ENCODE data around the gene THADA.
"Not testable (repeated sequence)": the region's sequence is repeated elsewhere in the genome, so short reads cannot be mapped to it uniquely, and the experiment has no call there.

Gene THADA

DNA sequence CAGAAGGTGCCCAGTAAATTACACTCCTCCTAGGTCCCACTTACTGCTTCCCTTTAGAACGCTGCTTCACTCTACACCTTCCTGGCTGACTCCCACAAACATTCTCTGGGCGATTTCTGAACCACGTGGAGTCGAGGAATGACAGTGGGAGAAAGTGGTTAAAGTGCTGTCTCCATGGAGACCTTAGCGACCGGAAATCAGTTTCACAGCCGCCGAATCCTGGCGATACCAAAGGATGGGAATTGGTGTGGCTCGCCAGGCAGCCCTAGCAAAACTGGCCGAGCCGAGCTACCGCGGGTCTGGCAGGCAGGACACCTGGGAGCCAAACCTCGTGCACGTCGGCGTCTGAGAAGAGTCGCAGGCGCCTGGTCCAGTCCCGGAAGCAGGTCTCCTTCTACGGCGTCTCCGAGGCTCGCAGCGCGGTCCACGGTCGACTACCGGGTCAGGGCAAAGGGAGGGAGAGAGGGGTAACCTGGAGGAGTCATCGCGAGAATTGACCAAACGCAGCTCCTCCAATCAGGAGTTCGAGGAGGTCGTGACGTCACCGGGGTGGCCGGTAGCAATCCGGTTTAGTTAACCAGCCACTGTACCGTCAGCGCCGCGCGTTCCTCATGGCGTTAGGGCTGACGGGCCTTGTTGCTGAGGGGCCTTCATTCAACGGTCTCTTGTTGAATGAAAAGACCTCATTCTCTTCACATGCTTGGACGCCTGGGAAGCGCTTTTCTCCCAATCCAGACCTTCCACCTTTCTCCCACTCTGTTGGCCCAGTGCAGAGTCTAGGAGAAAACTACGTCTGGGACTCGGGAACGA, at the start of gene THADA:
THADA (minus strand) TSS at position 436 of the 810 bp plus-strand sequence. CDS start 3,646 bp downstream, outside the sequence.
- Histone ChIP-seq H3K9me3 (ENCODE audit: control insufficient read depth in 2 of 2, low read length in 2 of 2) (no peaks in the 10 kb centered on the region), H3K36me3 (ENCODE audit: control insufficient read depth in 2 of 2, insufficient read depth in 2 of 2, low read length in 2 of 2) (no peaks in the 10 kb centered on the region), H3K4me1 (ENCODE audit: control insufficient read depth, insufficient read depth, low read length) (peaks cover 6% of the 10 kb centered on the region), H3K9ac (ENCODE audit: low read length in 2 of 2) (peak within 1 kb of the TSS; percentile 88 to 99), H3K4me3 (ENCODE audit: low read length in 2 of 2) (peak within 1 kb of the TSS; percentile 68 to 99), H3K27me3 (ENCODE audit: control insufficient read depth in 1 of 2, insufficient read depth in 2 of 2, low read length in 2 of 2) (no peaks in the 10 kb centered on the region), H3K27ac (ENCODE audit: low read length) (peak within 1 kb of the TSS; percentile 99)

DNA sequence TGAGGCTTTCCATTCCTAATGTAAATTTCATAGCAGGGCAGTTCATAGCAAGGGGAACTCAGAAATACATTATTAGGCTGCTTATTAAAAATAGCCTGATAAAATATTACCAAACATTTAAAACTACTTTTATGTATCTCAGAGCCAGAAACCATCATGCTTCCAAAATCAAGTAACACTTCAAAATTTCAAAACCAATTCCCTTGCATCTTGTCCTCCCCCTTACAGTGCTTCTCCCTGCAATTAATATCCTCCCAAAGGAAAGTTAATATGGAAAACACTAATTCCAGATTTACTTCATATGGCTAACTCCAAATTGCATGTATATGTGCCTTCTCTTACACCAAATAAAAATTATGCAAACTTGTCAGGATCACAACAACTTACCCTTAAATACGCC, 47.8 kb upstream of the THADA start:
- Histone ChIP-seq H3K27me3 (ENCODE audit: control insufficient read depth in 1 of 2, insufficient read depth in 2 of 2, low read length in 2 of 2) (no peaks in the 10 kb centered on the region), H3K9ac (ENCODE audit: low read length in 2 of 2) (no peak overlapping the region), H3K36me3 (ENCODE audit: control insufficient read depth in 2 of 2, insufficient read depth in 2 of 2, low read length in 2 of 2) (no peaks in the 10 kb centered on the region), H3K9me3 (ENCODE audit: control insufficient read depth in 2 of 2, low read length in 2 of 2) (no peaks in the 10 kb centered on the region), H3K4me1 (ENCODE audit: control insufficient read depth, insufficient read depth, low read length) (no peaks in the 10 kb centered on the region), H3K4me3 (ENCODE audit: low read length in 2 of 2) (no peak overlapping the region), H3K27ac (ENCODE audit: low read length) (no peak overlapping the region)

GRCh38 chr2:43642363-43642762, 46.5 kb upstream of the THADA start:
- H3K36me3 ChIP-seq (ENCODE audit: control insufficient read depth in 2 of 2, insufficient read depth in 2 of 2, low read length in 2 of 2): no peaks in the 10 kb centered on the region
- no peak overlapping the region for H3K27ac ChIP-seq (ENCODE audit: low read length)
- H3K9ac ChIP-seq (ENCODE audit: low read length in 2 of 2): no peak overlapping the region
- H3K27me3 ChIP-seq (ENCODE audit: control insufficient read depth in 1 of 2, insufficient read depth in 2 of 2, low read length in 2 of 2): no peaks in the 10 kb centered on the region
- peaks cover under 1% of the 10 kb centered on the region for H3K4me1 ChIP-seq (ENCODE audit: control insufficient read depth, insufficient read depth, low read length)
- H3K4me3 ChIP-seq (ENCODE audit: low read length in 2 of 2): no peak overlapping the region
- H3K9me3 ChIP-seq (ENCODE audit: control insufficient read depth in 2 of 2, low read length in 2 of 2): no peaks in the 10 kb centered on the region

DNA sequence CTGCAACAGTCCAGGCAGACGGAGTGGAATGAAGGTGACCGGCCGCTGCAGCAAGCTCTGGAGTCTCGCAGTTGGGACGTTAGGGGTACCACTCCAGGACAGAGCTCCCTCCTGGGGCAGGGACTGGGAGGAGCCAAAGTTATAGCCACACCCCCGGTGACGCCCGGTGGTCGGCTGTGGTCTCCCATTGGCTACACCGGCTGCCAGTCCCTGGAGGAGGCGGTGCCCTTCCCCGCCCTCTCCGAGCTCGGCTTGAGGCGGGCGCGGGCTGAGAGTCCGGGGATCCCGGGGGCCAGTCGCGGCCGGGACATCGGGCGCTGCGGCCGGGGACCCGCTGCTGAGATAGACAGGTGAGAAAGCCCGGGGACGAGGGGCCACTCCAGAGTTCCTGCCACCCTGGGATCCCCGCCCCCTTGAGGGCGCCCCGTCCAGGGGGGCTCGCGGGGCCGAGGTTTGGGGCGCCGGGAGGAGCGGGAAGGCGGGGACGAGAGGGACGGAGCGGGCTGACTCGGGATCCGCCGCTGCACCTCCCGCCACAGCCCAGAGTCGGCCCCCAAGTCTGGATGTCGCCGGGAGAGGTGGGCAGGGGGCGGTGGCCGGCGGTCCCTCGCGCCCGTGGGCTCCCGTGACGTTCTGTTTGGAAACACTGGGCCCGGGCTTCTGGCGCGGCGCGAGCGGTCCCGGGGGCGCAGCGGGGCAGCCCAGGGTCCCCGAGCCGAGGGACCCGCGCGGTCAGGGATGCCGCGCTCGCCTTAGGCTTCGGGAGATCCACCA, 41.4 kb upstream of the THADA start, which contains the start of gene PLEKHH2:
PLEKHH2 (plus strand) TSS at position 231 of the 774 bp plus-strand sequence. CDS start 7,414 bp downstream, outside the sequence.
- H3K27me3 ChIP-seq (ENCODE audit: control insufficient read depth in 1 of 2, insufficient read depth in 2 of 2, low read length in 2 of 2): peaks cover 0 to 6% of the 10 kb centered on the region in 2 donors
- H3K27ac ChIP-seq (ENCODE audit: low read length): peak within 1 kb of the TSS; percentile 46
- no peaks in the 10 kb centered on the region for H3K9me3 ChIP-seq (ENCODE audit: control insufficient read depth in 2 of 2, low read length in 2 of 2)
- H3K4me3 ChIP-seq (ENCODE audit: low read length in 2 of 2): peak within 1 kb of the TSS; percentile 84 to 92
- peaks cover 7% of the 10 kb centered on the region for H3K4me1 ChIP-seq (ENCODE audit: control insufficient read depth, insufficient read depth, low read length)
- peak within 1 kb of the TSS; percentile 69 to 72 for H3K9ac ChIP-seq (ENCODE audit: low read length in 2 of 2)
- no peaks in the 10 kb centered on the region for H3K36me3 ChIP-seq (ENCODE audit: control insufficient read depth in 2 of 2, insufficient read depth in 2 of 2, low read length in 2 of 2)

GRCh38 chr2:43636621-43637020, 40.8 kb upstream of the THADA start:
- Histone ChIP-seq H3K9ac (ENCODE audit: low read length in 2 of 2) (peak overlapping the region in 1 of 2 donors; percentile 64), H3K27ac (ENCODE audit: low read length) (no peak overlapping the region), H3K27me3 (ENCODE audit: control insufficient read depth in 1 of 2, insufficient read depth in 2 of 2, low read length in 2 of 2) (peaks cover 2 to 6% of the 10 kb centered on the region in 2 donors), H3K36me3 (ENCODE audit: control insufficient read depth in 2 of 2, insufficient read depth in 2 of 2, low read length in 2 of 2) (no peaks in the 10 kb centered on the region), H3K9me3 (ENCODE audit: control insufficient read depth in 2 of 2, low read length in 2 of 2) (no peaks in the 10 kb centered on the region), H3K4me3 (ENCODE audit: low read length in 2 of 2) (peak overlapping the region; percentile 84 to 92), H3K4me1 (ENCODE audit: control insufficient read depth, insufficient read depth, low read length) (peaks cover 7% of the 10 kb centered on the region)

- not testable (repeated sequence) for H3K36me3 ChIP-seq (ENCODE audit: control insufficient read depth in 2 of 2, insufficient read depth in 2 of 2, low read length in 2 of 2); H3K27me3 ChIP-seq (ENCODE audit: control insufficient read depth in 1 of 2, insufficient read depth in 2 of 2, low read length in 2 of 2); H3K4me3 ChIP-seq (ENCODE audit: low read length in 2 of 2); H3K27ac ChIP-seq (ENCODE audit: low read length); H3K4me1 ChIP-seq (ENCODE audit: control insufficient read depth, insufficient read depth, low read length); H3K9me3 ChIP-seq (ENCODE audit: control insufficient read depth in 2 of 2, low read length in 2 of 2); H3K9ac ChIP-seq (ENCODE audit: low read length in 2 of 2)
Observed at GRCh38 chr2:43636153-43636552, 40.3 kb upstream of the THADA start.

DNA sequence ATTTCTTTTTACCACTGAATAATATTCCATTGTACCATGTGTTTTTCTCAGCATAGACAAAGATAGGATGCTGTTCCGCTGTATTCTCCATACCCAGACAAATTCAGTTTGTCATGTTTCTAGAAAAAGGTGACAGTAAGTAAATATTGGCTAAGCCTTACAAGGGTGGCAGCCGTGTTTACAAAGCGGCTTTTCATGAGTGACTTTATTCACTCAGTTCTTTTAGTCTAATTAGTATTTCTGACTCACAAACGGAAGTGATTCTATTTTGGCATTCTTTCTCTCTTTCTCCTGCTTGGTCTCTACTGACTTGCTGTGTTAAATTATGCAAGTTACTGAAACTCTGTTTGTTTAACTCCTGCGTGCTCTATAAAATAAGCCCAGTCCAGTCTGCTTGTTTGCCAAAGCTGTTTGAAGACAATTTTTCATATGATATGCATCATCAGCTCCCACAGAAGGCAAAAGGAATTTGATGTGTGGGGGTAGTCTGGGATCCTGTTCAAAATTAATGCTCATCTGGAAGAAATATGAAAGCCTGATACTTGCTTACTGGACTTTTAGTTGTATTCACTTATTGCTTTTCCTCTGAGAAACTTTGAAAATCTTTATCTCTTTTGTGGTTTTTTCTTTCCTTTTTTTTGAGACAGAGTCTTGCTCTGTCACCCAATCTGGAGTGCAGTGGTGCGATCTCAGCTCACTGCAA, 38.9 kb upstream of the THADA start:
- Histone ChIP-seq H3K9ac (ENCODE audit: low read length in 2 of 2) (no peak overlapping the region), H3K27me3 (ENCODE audit: control insufficient read depth in 1 of 2, insufficient read depth in 2 of 2, low read length in 2 of 2) (peaks cover 2 to 6% of the 10 kb centered on the region in 2 donors), H3K9me3 (ENCODE audit: control insufficient read depth in 2 of 2, low read length in 2 of 2) (no peaks in the 10 kb centered on the region), H3K4me3 (ENCODE audit: low read length in 2 of 2) (no peak overlapping the region), H3K27ac (ENCODE audit: low read length) (no peak overlapping the region), H3K4me1 (ENCODE audit: control insufficient read depth, insufficient read depth, low read length) (peaks cover 7% of the 10 kb centered on the region), H3K36me3 (ENCODE audit: control insufficient read depth in 2 of 2, insufficient read depth in 2 of 2, low read length in 2 of 2) (no peaks in the 10 kb centered on the region)

DNA sequence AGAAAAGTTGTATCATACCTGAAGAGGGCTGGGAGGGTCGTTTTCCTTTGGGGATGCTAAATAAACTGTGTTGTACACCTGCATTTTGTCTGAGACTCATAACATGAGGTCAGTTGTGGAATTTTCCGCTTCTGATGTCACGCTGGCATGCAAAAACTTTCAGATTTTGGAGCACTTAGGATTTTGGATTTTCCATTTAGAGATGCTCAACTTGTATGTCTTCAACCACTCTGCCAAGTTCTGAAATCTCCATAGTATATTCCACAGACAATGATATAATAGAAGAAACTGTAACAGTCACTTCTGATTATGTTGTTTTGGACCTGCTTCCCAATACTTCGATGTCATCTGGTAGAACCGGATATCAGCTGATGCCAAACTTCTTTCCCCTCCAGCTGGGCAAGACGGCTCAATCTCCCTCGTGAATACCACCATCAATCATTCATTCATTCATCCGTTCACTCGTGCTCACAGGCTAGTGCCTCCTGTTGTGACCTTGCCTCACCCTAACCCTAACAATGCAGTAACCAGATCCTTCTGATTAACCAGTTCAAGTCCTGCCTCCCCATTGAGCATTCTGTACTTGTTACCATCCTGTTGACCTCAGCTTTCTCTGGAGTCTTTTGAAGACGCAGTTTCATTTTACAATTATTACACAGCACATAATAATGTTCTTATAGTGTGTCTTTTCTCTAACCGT, 35.9 kb upstream of the THADA start:
- no peak overlapping the region for H3K4me3 ChIP-seq (ENCODE audit: low read length in 2 of 2)
- no peak overlapping the region for H3K27ac ChIP-seq (ENCODE audit: low read length)
- no peak overlapping the region for H3K9ac ChIP-seq (ENCODE audit: low read length in 2 of 2)
- no peaks in the 10 kb centered on the region for H3K36me3 ChIP-seq (ENCODE audit: control insufficient read depth in 2 of 2, insufficient read depth in 2 of 2, low read length in 2 of 2)
- peaks cover 3% of the 10 kb centered on the region for H3K4me1 ChIP-seq (ENCODE audit: control insufficient read depth, insufficient read depth, low read length)
- H3K27me3 ChIP-seq (ENCODE audit: control insufficient read depth in 1 of 2, insufficient read depth in 2 of 2, low read length in 2 of 2): peaks cover 2 to 6% of the 10 kb centered on the region in 2 donors
- no peaks in the 10 kb centered on the region for H3K9me3 ChIP-seq (ENCODE audit: control insufficient read depth in 2 of 2, low read length in 2 of 2)

DNA sequence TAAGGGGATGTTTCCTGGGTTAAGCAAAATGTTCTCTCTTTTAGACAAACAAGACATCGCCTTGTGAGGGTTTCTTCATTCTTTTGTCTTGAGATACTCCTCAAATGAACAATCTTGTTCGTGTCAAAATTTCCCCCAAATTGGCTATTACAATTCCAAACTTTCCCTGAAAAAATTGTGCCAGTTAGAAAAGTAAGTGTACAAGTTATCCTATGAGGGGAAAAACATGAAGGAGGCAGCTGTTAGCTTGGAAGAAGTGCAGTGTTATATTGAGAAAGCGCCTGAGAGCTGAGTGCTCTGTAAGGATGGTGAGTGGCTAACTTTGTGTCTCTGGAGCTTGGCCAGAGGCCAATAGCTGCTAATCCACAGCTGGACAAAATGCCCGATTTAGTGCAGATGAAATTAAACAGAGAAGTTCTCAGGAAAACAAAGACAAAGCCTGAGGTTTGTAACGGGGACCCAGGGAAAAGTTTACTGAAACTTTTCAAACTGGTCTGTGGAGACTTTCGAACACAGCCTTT, 27.2 kb upstream of the THADA start:
- no peak overlapping the region for H3K27ac ChIP-seq (ENCODE audit: low read length)

GRCh38 chr2:43619511-43619910, 23.7 kb upstream of the THADA start:
- no peak overlapping the region for H3K4me3 ChIP-seq (ENCODE audit: low read length in 2 of 2)
- no peaks in the 10 kb centered on the region for H3K4me1 ChIP-seq (ENCODE audit: control insufficient read depth, insufficient read depth, low read length)
- no peaks in the 10 kb centered on the region for H3K27me3 ChIP-seq (ENCODE audit: control insufficient read depth in 1 of 2, insufficient read depth in 2 of 2, low read length in 2 of 2)
- H3K9ac ChIP-seq (ENCODE audit: low read length in 2 of 2): no peak overlapping the region
- H3K9me3 ChIP-seq (ENCODE audit: control insufficient read depth in 2 of 2, low read length in 2 of 2): no peaks in the 10 kb centered on the region
- no peak overlapping the region for H3K27ac ChIP-seq (ENCODE audit: low read length)
- H3K36me3 ChIP-seq (ENCODE audit: control insufficient read depth in 2 of 2, insufficient read depth in 2 of 2, low read length in 2 of 2): no peaks in the 10 kb centered on the region

More for the DNA sequence above, 27.2 kb upstream of the THADA start:
- no peaks in the 10 kb centered on the region for H3K9me3 ChIP-seq (ENCODE audit: control insufficient read depth in 2 of 2, low read length in 2 of 2)
- no peaks in the 10 kb centered on the region for H3K27me3 ChIP-seq (ENCODE audit: control insufficient read depth in 1 of 2, insufficient read depth in 2 of 2, low read length in 2 of 2)
- H3K4me1 ChIP-seq (ENCODE audit: control insufficient read depth, insufficient read depth, low read length): no peaks in the 10 kb centered on the region
- no peaks in the 10 kb centered on the region for H3K36me3 ChIP-seq (ENCODE audit: control insufficient read depth in 2 of 2, insufficient read depth in 2 of 2, low read length in 2 of 2)
- no peak overlapping the region for H3K9ac ChIP-seq (ENCODE audit: low read length in 2 of 2)
- H3K4me3 ChIP-seq (ENCODE audit: low read length in 2 of 2): peak overlapping the region in 1 of 2 donors; percentile 36

Data from stomach smooth muscle (tissue), 2 donors.